GM21529 (cell line): ENCODE data around the gene MAPKAPK2.
"Not testable (repeated sequence)": the region's sequence is repeated elsewhere in the genome, so short reads cannot be mapped to it uniquely, and the experiment has no call there.

ENCODE experiments used
- ATAC-seq: cut with Tn5 transposase; IDR thresholded peaks from one replicate; pipeline ENCODE4 v1.9.1; 2021; ENCODE audit not compliant: unreplicated experiment

The MAPKAPK2 gene

GRCh38 chr1:206739411-206740076 lies 54.8 kb downstream of the MAPKAPK2 start:
- peak; percentile 87 for ATAC-seq

GRCh38 chr1:206741142-206741701 lies 56.5 kb downstream of the MAPKAPK2 start:
- no peak for ATAC-seq

GRCh38 chr1:206742719-206743383 lies 58.1 kb downstream of the MAPKAPK2 start:
- ATAC-seq, result no peak

- no peak for ATAC-seq
Measured at GRCh38 chr1:206744683-206745082, 60.0 kb downstream of the MAPKAPK2 start.

- no peak for ATAC-seq
Measured at GRCh38 chr1:206745301-206745700, 60.6 kb downstream of the MAPKAPK2 start.

GRCh38 chr1:206748348-206749030 lies 63.8 kb downstream of the MAPKAPK2 start:
- no peak for ATAC-seq

GRCh38 chr1:206751891-206752290 lies 67.2 kb downstream of the MAPKAPK2 start:
- ATAC-seq, result no peak

GRCh38 chr1:206752481-206752880 lies 67.8 kb downstream of the MAPKAPK2 start:
- ATAC-seq, result no peak

GRCh38 chr1:206753141-206753540 lies 68.4 kb downstream of the MAPKAPK2 start:
- ATAC-seq, result no peak

- ATAC-seq, result no peak
Measured at GRCh38 chr1:206754011-206754410, 69.3 kb downstream of the MAPKAPK2 start.

- no peak for ATAC-seq
Measured at GRCh38 chr1:206757524-206758266, 73.0 kb downstream of the MAPKAPK2 start.

GRCh38 chr1:206760590-206760989 lies 75.9 kb downstream of the MAPKAPK2 start:
- ATAC-seq, result no peak

- ATAC-seq, result no peak
Measured at GRCh38 chr1:206761159-206761768, 76.6 kb downstream of the MAPKAPK2 start.

- not testable (repeated sequence) for ATAC-seq
Measured at GRCh38 chr1:206762741-206763364, 78.1 kb downstream of the MAPKAPK2 start.

- ATAC-seq, result not testable (repeated sequence)
Measured at GRCh38 chr1:206765771-206766170, 81.1 kb downstream of the MAPKAPK2 start.

- ATAC-seq, result peak; percentile 50
Measured at GRCh38 chr1:206766251-206766856, 81.6 kb downstream of the MAPKAPK2 start.

GRCh38 chr1:206768472-206769303 lies 84.0 kb downstream of the MAPKAPK2 start:
- ATAC-seq, result no peak

- peak; percentile 69 for ATAC-seq
Measured at GRCh38 chr1:206769304-206769731, 84.6 kb downstream of the MAPKAPK2 start.
